Endothelial cell of umbilical vein (primary cell): Measurements from ENCODE around the gene POLR3A. TPM values are rescaled to one million over a fixed set of nuclear protein-coding genes. Genes with fewer than 3 reads are reported as not detected.

Source experiments
- BruUV-seq: library from RNA; stranded (reverse); fragments of 400-500 nt; replicated peaks from 2 replicates; lab custom pipeline; 2021; lab: Mats Ljungman, UMichigan
- CTCF ChIA-PET: fragments of 300-600, 350-600 bp; sonication (Branson Sonifier 250); formaldehyde crosslinking; loops from one replicate; lab custom pipeline; 2021; ENCODE audit warnings: antibody characterized with exemption, inconsistent platforms; lab: Charles Lee
- POLR2A ChIA-PET: fragments of 300-600, 350-600 bp; sonication (Branson Sonifier 250); formaldehyde crosslinking; loops from one replicate; lab custom pipeline; 2021; ENCODE audit warnings: antibody characterized with exemption, inconsistent platforms; lab: Charles Lee
- DNase-seq: peaks from one replicate; pipeline ENCODE4 v3.0.0-alpha.2; 2011; ENCODE audit warnings: low read depth, low spot score
- FAIRE-seq: peaks from 2 replicates; lab custom pipeline; 2011; peaks lifted over from hg19 to GRCh38; lab: Jason Lieb, UNC
- H2AFZ ChIP-seq: 2 replicates; pipeline ENCODE4 v1.6.0; 2012; ENCODE audit warnings: low read depth, low read length, control low read depth, inconsistent platforms
- H3K27ac ChIP-seq: 2 replicates; pipeline ENCODE4 v1.5.1; 2011; ENCODE audit warnings: low read depth, mild to moderate bottlenecking, control low read depth, low read length, moderate library complexity; ENCODE audit not compliant: insufficient read depth
- H3K27me3 ChIP-seq, 2 experiments: 2 replicates each; pipeline versions ENCODE4 v1.6.0 to v1.6.1; 2011; ENCODE audit warnings: low read length in 2 of 2, mixed read lengths in 1 of 2; ENCODE audit not compliant: control insufficient read depth in 2 of 2, insufficient read depth in 2 of 2
- H3K36me3 ChIP-seq, 2 experiments: 2 replicates in 1 of 2; 3 replicates in 1 of 2; pipeline ENCODE4 v1.5.1; 2011; ENCODE audit warnings: low read length in 2 of 2, mild to moderate bottlenecking in 1 of 2, moderate library complexity in 1 of 2; ENCODE audit not compliant: control insufficient read depth in 2 of 2, insufficient read depth in 2 of 2; ENCODE audit errors: extremely low read depth in 1 of 2
- H3K4me1 ChIP-seq: 3 replicates; pipeline ENCODE4 v1.5.1; 2011; ENCODE audit warnings: mild to moderate bottlenecking, low read length; ENCODE audit not compliant: control insufficient read depth, insufficient read depth; ENCODE audit errors: extremely low read depth
- H3K4me2 ChIP-seq: 2 replicates; pipeline ENCODE4 v1.6.1; 2011; ENCODE audit warnings: low read length, control low read depth, mixed read lengths; ENCODE audit not compliant: insufficient read depth
- H3K4me3 ChIP-seq, 3 experiments: fragments of 200-600 bp in 1 of 3; sonication (generic), shearing (Covaris generic) in 1 of 3; replicated peaks in 1 of 3; 2 replicates each; pipeline ENCODE4 v1.5.1; 2011 to 2016; ENCODE audit warnings: control low read depth in 3 of 3, low read length in 3 of 3, mild to moderate bottlenecking in 2 of 3, inconsistent platforms in 1 of 3, low read depth in 1 of 3, moderate library complexity in 1 of 3; ENCODE audit not compliant: insufficient read depth in 1 of 3
- H3K79me2 ChIP-seq: 2 replicates; pipeline ENCODE4 v1.6.0; 2012; ENCODE audit warnings: low read length, inconsistent platforms; ENCODE audit not compliant: control insufficient read depth, insufficient read depth
- H3K9ac ChIP-seq: replicated peaks from 2 replicates; pipeline ENCODE3; 2011; ENCODE audit warnings: low read length, control low read depth; ENCODE audit not compliant: insufficient read depth; ENCODE audit errors: extremely low read depth
- H3K9me1 ChIP-seq: replicated peaks from 3 replicates; pipeline ENCODE4 v1.6.0; 2011; ENCODE audit warnings: mild to moderate bottlenecking, low read length; ENCODE audit not compliant: control insufficient read depth, insufficient read depth; ENCODE audit errors: extremely low read depth
- H3K9me3 ChIP-seq: replicated peaks from 2 replicates; pipeline ENCODE4 v1.5.1; 2012; ENCODE audit warnings: low read length, inconsistent platforms; ENCODE audit not compliant: control insufficient read depth, insufficient read depth
- H4K20me1 ChIP-seq: replicated peaks from 2 replicates; pipeline ENCODE3; 2011; ENCODE audit warnings: mild to moderate bottlenecking, low read length; ENCODE audit not compliant: control insufficient read depth, insufficient read depth; ENCODE audit errors: extremely low read depth
- CTCF ChIP-seq, 2 donors: IDR thresholded peaks; 1 replicate in 1 of 2; 2 replicates in 1 of 2; pipeline ENCODE4 v1.5.1; 2011; ENCODE audit warnings: low read length in 2 of 2, mild to moderate bottlenecking in 2 of 2, moderate library complexity in 2 of 2, control low read depth in 1 of 2, inconsistent platforms in 1 of 2, low read depth in 1 of 2; ENCODE audit not compliant: insufficient read depth in 1 of 2; ENCODE audit errors: extremely low read depth in 1 of 2
- EZH2 ChIP-seq: IDR thresholded peaks from 2 replicates; pipeline ENCODE4 v1.6.1; 2012; ENCODE audit warnings: borderline replicate concordance, low read depth, mild to moderate bottlenecking, moderate library complexity, low read length, inconsistent platforms; ENCODE audit not compliant: severe bottlenecking
- FOS ChIP-seq: IDR thresholded peaks from 2 replicates; pipeline ENCODE4 v1.6.1; 2011; ENCODE audit warnings: mild to moderate bottlenecking, low read length, moderate library complexity, borderline replicate concordance; ENCODE audit not compliant: insufficient read depth
- GATA2 ChIP-seq: IDR thresholded peaks from 2 replicates; pipeline ENCODE4 v1.7.0; 2011; ENCODE audit warnings: low read depth, mild to moderate bottlenecking, moderate library complexity, mixed read lengths, low read length; ENCODE audit not compliant: insufficient read length, insufficient read depth
- JUN ChIP-seq: IDR thresholded peaks from 2 replicates; pipeline ENCODE4 v1.6.1; 2011; ENCODE audit warnings: borderline replicate concordance, low read depth; ENCODE audit not compliant: insufficient read length, insufficient read depth
- MYC ChIP-seq: IDR thresholded peaks from one replicate; pipeline ENCODE4 v1.6.1; 2011; ENCODE audit warnings: mild to moderate bottlenecking, low read depth, low read length
- POLR2A ChIP-seq: IDR thresholded peaks from 2 replicates; pipeline ENCODE4 v1.6.1; 2012; ENCODE audit warnings: low read depth, mild to moderate bottlenecking, control low read depth, low read length
- POLR2AphosphoS5 ChIP-seq: IDR thresholded peaks from 2 replicates; pipeline ENCODE4 v1.6.1; 2012; ENCODE audit warnings: low read depth, mild to moderate bottlenecking, control low read depth, low read length, moderate library complexity; ENCODE audit not compliant: insufficient read depth
- dilution Hi-C: fragments of 300-500 bp; cut with MboI; formaldehyde crosslinking; loops from one replicate; pipeline ENCODE4 v1.15.0; 2019; ENCODE audit warnings: low sequenced_read_pairs; ENCODE audit not compliant: extremely low pct_ligation_motif_present
- intact Hi-C: fragments of 100-400 bp; cut with micrococcal nuclease; formaldehyde crosslinking; loops from one replicate; pipeline ENCODE4 v1.10.0; 2022
- polyA plus RNA-seq, 4 experiments: library from polyadenylated mRNA; depleted of rRNA in 3 of 4; stranded (reverse) in 3 of 4; unstranded in 1 of 4; fragments of >200 nt; gene quantifications; 2 replicates each; pipeline versions ENCODE4 v1.2.1 to v1.2.3, GENCODE V29; 2011 to 2012; ENCODE audit warnings: missing spikeins in 1 of 4
- total RNA-seq: library from RNA; stranded (reverse); gene quantifications from 2 replicates; pipeline ENCODE4 v1.2.3, GENCODE V29; 2021
- TF ChIP-seq, protein P1 (sequence below): IDR thresholded peaks from 2 replicates; pipeline ENCODE4 v1.6.1; 2011; ENCODE audit not compliant: insufficient read depth, insufficient read length

POLR3A gene
- total and polyA plus RNA-seq, 2 donors (not counting 3 experiments of a cell fraction or from before 2014, with no cell fraction given) = 9.5 to 25.3 TPM

DNA sequence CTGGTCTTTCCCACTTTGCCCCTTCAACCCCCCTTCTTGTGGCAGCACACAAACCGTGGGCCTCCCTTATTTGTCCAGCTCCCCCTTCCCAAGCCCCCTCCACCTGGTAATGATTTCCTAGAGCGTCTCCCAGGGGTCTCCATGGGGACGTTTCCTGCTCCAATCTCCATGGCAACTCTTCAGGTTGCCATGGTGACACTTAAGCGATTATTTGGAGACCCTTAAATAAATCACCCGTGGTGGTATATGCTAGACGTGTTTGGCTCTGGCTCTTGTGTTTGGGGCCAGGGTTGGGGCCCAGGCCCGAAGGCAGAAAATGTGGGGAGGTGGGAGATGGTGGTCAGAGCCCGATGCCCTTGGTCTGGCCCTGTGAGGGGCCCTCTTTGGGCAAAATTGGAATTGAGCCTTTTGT lies 61.7 kb downstream of the POLR3A start:
- no peak overlapping the region for H3K4me2 ChIP-seq
- no peaks in the 10 kb centered on the region for H3K9me3 ChIP-seq
- no peak overlapping the region for H3K27ac ChIP-seq
- peaks cover 7% of the 10 kb centered on the region for H3K4me1 ChIP-seq
- no peaks in the 10 kb centered on the region for H4K20me1 ChIP-seq
- dilution Hi-C loops = no loop called here
- CTCF ChIA-PET = no interaction called here
- no peaks in the 10 kb centered on the region for H3K9me1 ChIP-seq
- DNase-seq (no peak), FAIRE-seq (no peak)
- no TSS peak for BruUV-seq
- POLR2A ChIA-PET = no interaction called here
- H3K4me3 ChIP-seq = no peak overlapping the region
- no peak overlapping the region for H2AFZ ChIP-seq
- no peak overlapping the region for H3K9ac ChIP-seq
- TF ChIP-seq POLR2A = no peak
- no peak for TF ChIP-seq EZH2
- TF ChIP-seq CTCF (IDR thresholded peaks at IDR 0.05; ENCODE audit: extremely low read depth in 1 of 2, insufficient read depth in 1 of 2, low read depth in 1 of 2, low read length in 2 of 2) = no peak
- TF ChIP-seq GATA2 = no peak
- no peak for TF ChIP-seq MYC
- TF ChIP-seq JUN = no peak
- TF ChIP-seq FOS = no peak
- TF ChIP-seq POLR2AphosphoS5 = no peak
- TF ChIP-seq, protein P1, sequence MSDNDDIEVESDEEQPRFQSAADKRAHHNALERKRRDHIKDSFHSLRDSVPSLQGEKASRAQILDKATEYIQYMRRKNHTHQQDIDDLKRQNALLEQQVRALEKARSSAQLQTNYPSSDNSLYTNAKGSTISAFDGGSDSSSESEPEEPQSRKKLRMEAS = no peak
- H3K36me3 ChIP-seq = no peaks in the 10 kb centered on the region
- no peaks in the 10 kb centered on the region for H3K27me3 ChIP-seq
- intact Hi-C loops = no loop called here
- H3K79me2 ChIP-seq = no peaks in the 10 kb centered on the region
